Adipose tissue (tissue), 3 donors: ENCODE data around the gene PIH1D2. TPM values are rescaled to one million over a fixed set of nuclear protein-coding genes. Genes with fewer than 3 reads are reported as not detected.

Experiments used
- H3K27ac ChIP-seq: one replicate; pipeline ENCODE4 v1.5.1; 2013; ENCODE audit warnings: low read depth, low read length
- WGBS, 3 donors: extraction: QIAGEN DNeasy Blood & Tissue Kit; methylation state at CpG; one replicate each; pipeline ENCODE4 v1.1.7; 2013; 5-methylcytosine and 5-hydroxymethylcytosine counted together
- polyA plus RNA-seq, 3 donors: library from polyadenylated mRNA; stranded (reverse); fragments of 200-250 nt; gene quantifications; one replicate each; pipeline ENCODE4 v1.2.3, GENCODE V29; 2013
- donor health status: healthy with polysubstance abuse.
- donor health status: Bipolar disorder and iron deficiency.
- donor health status: healthy.

Gene PIH1D2
- polyA plus RNA-seq, 3 donors, result 0.76 to 1.3 (median 0.86) TPM

GRCh38 chr11:112023104-112023503 lies 50.7 kb downstream of the PIH1D2 start:
- H3K27ac ChIP-seq, result no peak overlapping the region
- 89 to 94% (median 92%) methylated on average over 3 of the region's 3 CpGs for WGBS, 3 donors

- 76 to 90% (median 80%) methylated on average over 5 of the region's 5 CpGs for WGBS, 3 donors
These were observed 54.8 kb downstream of the PIH1D2 start for GRCh38 chr11:112019066-112019465.

More at GRCh38 chr11:112019066-112019465, 54.8 kb downstream of the PIH1D2 start:
- no peak overlapping the region for H3K27ac ChIP-seq

Other genes starting within 250 kb of the PIH1D2 start
- gene ALG9, start 202.4 kb downstream of the PIH1D2 start, polyA plus RNA-seq, result 10 to 100 TPM; 13.2 to 39.5 (median 18.9) TPM
- gene FDXACB1, start 194.9 kb downstream of the PIH1D2 start, polyA plus RNA-seq, result 1 to 10 TPM in 2 of 3 donors, under 1 TPM in 1; 0.89 to 1.8 (median 1.5) TPM
- gene CFAP68, start 194.5 kb downstream of the PIH1D2 start, polyA plus RNA-seq, result 10 to 100 TPM; 21.3 to 37.8 (median 29.8) TPM
- gene CRYAB, start 162.2 kb downstream of the PIH1D2 start, polyA plus RNA-seq, result 100 to 1,000 TPM; 100 to 770 (median 580) TPM
- gene HSPB2, start 161.3 kb downstream of the PIH1D2 start, polyA plus RNA-seq, result 10 to 100 TPM in 2 of 3 donors, 1 to 10 TPM in 1; 2.0 to 32.5 (median 15.6) TPM
- gene C11orf52, start 155.1 kb downstream of the PIH1D2 start, polyA plus RNA-seq, result 10 to 100 TPM in 1 of 3 donors, 1 to 10 TPM in 2; 2.7 to 22.0 (median 4.4) TPM
- 10 to 100 TPM in 2 of 3 donors, 1 to 10 TPM in 1; 4.9 to 45.3 (median 24.4) TPM for gene DIXDC1, start 136.7 kb downstream of the PIH1D2 start, polyA plus RNA-seq
- gene DLAT, start 48.6 kb downstream of the PIH1D2 start, polyA plus RNA-seq, result 10 to 100 TPM; 12.4 to 67.8 (median 29.4) TPM
- gene NKAPD1, start 282 bp upstream of the PIH1D2 start, polyA plus RNA-seq, result 10 to 100 TPM; 11.9 to 12.8 (median 11.9) TPM
- gene TIMM8B, start 12.7 kb upstream of the PIH1D2 start, polyA plus RNA-seq, result 100 to 1,000 TPM in 2 of 3 donors, 10 to 100 TPM in 1; 45.3 to 118 (median 118) TPM
- 100 to 1,000 TPM in 2 of 3 donors, 10 to 100 TPM in 1; 62.5 to 170 (median 133) TPM for gene SDHD, start 12.9 kb upstream of the PIH1D2 start, polyA plus RNA-seq
- 10 to 100 TPM in 1 of 3 donors, 1 to 10 TPM in 2; 3.2 to 26.2 (median 5.5) TPM for gene IL18, start 90.1 kb upstream of the PIH1D2 start, polyA plus RNA-seq
- not detected for gene TEX12, start 93.4 kb upstream of the PIH1D2 start, polyA plus RNA-seq
- gene BCO2, start 101.5 kb upstream of the PIH1D2 start, polyA plus RNA-seq, result 1 to 10 TPM in 1 of 3 donors, under 1 TPM in 2; 0.77 to 5.2 (median 0.98) TPM
- gene PTS, start 152.4 kb upstream of the PIH1D2 start, polyA plus RNA-seq, result 10 to 100 TPM; 10.4 to 36.1 (median 25.6) TPM
- gene PLET1, start 186.8 kb upstream of the PIH1D2 start, polyA plus RNA-seq, result not detected